LNCaP clone FGC (cell line): ENCODE results near the gene PTH2R.
A peak's percentile ranks its signal among the peaks of the same experiment; 100 is the strongest.
"Not testable (repeated sequence)": the region's sequence is repeated elsewhere in the genome, so short reads cannot be mapped to it uniquely, and the experiment has no call there.

Source experiments
- DNase-seq: peaks from one replicate; pipeline ENCODE4 v3.0.0-alpha.2; 2011; ENCODE audit warnings: low read depth
- H3K4me3 ChIP-seq: 2 replicates; pipeline ENCODE4 v1.5.1; 2011; ENCODE audit warnings: mild to moderate bottlenecking, low read depth, low read length, control low read depth
- CTCF ChIP-seq: IDR thresholded peaks from 2 replicates; pipeline ENCODE4 v1.5.1; 2012; ENCODE audit warnings: mild to moderate bottlenecking; ENCODE audit not compliant: control insufficient read depth, insufficient read depth; ENCODE audit errors: extremely low read depth

PTH2R gene

GRCh38 chr2:208392300-208392699 is 14.3 kb upstream of the PTH2R start:
- no peak overlapping the region for H3K4me3 ChIP-seq
- DNase-seq = no peak
- TF ChIP-seq CTCF = no peak

- not testable (repeated sequence) for H3K4me3 ChIP-seq, DNase-seq
Measured at GRCh38 chr2:208396796-208397195, 9.8 kb upstream of the PTH2R start.

DNA sequence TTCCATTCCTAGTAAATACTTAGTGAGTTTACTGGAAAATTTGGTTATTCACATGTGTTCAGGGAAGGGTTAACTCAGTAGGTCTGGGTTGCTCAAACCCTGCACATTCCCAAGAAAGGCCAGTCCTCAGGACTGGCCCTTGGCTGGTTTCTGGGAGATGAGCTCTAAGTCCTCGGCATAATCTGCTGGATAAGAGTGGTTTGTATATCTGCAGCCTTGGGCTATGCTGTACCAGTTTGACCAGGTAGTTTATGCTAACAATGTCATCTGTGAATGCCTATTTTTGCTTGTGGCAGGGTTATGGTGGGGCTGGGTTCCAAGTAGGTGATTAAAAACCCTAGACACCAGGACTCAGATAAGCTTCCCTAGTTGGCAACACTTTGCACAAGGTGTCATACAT is 7.4 kb upstream of the PTH2R start:
- DNase-seq = peak; percentile 23
- TF ChIP-seq CTCF = no peak
- H3K4me3 ChIP-seq = no peak overlapping the region

DNA sequence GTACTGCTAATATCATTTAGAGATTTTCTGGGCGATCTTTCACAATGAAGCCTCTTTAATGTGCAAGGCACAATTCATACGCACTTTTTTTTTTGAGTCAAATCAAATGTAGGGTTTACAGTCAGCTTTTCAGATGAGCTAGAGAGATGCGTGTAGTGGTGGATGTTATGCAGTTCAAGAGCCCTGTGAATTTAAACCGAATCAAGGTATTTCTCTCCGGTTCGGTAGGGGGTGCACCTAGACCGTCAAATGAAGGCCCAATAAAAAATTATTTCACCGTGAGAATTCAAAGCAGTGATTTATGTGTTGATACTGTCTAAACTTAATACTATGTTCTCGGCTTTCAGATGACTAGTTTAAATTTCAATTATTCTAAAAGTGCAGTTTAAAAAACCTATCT is 1.1 kb downstream of the PTH2R start:
- peak; percentile 62 for TF ChIP-seq CTCF
- no peak overlapping the region for H3K4me3 ChIP-seq
- DNase-seq = peak; percentile 21

DNA sequence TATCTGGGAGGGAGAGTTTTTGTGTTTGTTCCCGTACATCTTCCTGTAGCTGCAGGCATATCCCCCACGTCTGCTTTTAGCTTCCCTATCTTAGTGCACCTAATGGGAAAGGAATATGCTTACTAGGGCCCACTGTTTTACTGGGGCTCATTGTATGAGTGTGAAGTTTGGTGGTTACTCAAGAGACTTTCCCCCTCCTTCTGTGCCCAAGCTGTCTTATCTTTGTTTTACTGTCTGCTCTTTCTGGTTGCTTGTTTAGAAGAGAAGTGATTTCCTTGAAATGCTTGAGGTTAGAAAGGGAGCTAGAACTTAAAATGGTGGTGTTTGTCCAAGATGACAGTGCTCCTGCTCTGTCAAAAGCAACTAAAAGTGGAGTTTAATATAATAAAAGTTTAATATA is 7.3 kb downstream of the PTH2R start:
- no peak for DNase-seq
- TF ChIP-seq CTCF = no peak
- no peak overlapping the region for H3K4me3 ChIP-seq

GRCh38 chr2:208415255-208415654 is 8.7 kb downstream of the PTH2R start:
- DNase-seq = no peak
- H3K4me3 ChIP-seq = no peak overlapping the region

GRCh38 chr2:208415897-208416296 is 9.3 kb downstream of the PTH2R start:
- no peak for DNase-seq
- no peak overlapping the region for H3K4me3 ChIP-seq
- TF ChIP-seq CTCF = no peak

More at GRCh38 chr2:208415255-208415654, 8.7 kb downstream of the PTH2R start:
- no peak for TF ChIP-seq CTCF

- no peak for TF ChIP-seq CTCF
- no peak for DNase-seq
Measured at GRCh38 chr2:208426412-208427045, 19.9 kb downstream of the PTH2R start.

More at GRCh38 chr2:208426412-208427045, 19.9 kb downstream of the PTH2R start:
- no peak overlapping the region for H3K4me3 ChIP-seq
